OCI-LY7 (cell line): ENCODE data around the gene NNT. TPM values are rescaled to one million over a fixed set of nuclear protein-coding genes. Genes with fewer than 3 reads are reported as not detected.

ENCODE experiments used
- BruUV-seq: library from RNA; stranded (reverse); fragments of 400-500 nt; replicated peaks from 2 replicates; lab custom pipeline; 2021; lab: Mats Ljungman, UMichigan
- CTCF ChIA-PET: fragments of 300-600 bp; sonication (Branson Sonifier 250); formaldehyde crosslinking; loops from one replicate; lab custom pipeline; 2022; ENCODE audit warnings: antibody characterized with exemption; ENCODE audit not compliant: unreplicated experiment; lab: Charles Lee
- POLR2A ChIA-PET: fragments of 300-600 bp; sonication (Branson Sonifier 250); formaldehyde crosslinking; loops from one replicate; lab custom pipeline; 2022; ENCODE audit warnings: antibody characterized with exemption; lab: Charles Lee
- DNase-seq: peaks from one replicate; pipeline ENCODE4 v3.0.0-alpha.2; 2015; ENCODE audit warnings: low spot score
- H2AFZ ChIP-seq: fragments of 200-600 bp; sonication (generic), shearing (Covaris generic); 2 replicates; pipeline ENCODE4 v1.6.1; 2014; ENCODE audit warnings: mild to moderate bottlenecking, antibody characterized with exemption, low read length, moderate library complexity
- H3K27ac ChIP-seq: fragments of 200-600 bp; sonication (generic); 2 replicates; pipeline ENCODE4 v1.5.1; 2014; ENCODE audit warnings: mixed run types, low read depth, mild to moderate bottlenecking, moderate library complexity, low read length, inconsistent platforms; ENCODE audit not compliant: poor library complexity, severe bottlenecking
- H3K36me3 ChIP-seq: fragments of 200-600 bp; sonication (generic); 2 replicates; pipeline ENCODE4 v1.6.1; 2014; ENCODE audit warnings: mild to moderate bottlenecking, antibody characterized with exemption, low read length, moderate library complexity, mixed read lengths; ENCODE audit not compliant: insufficient read depth
- H3K4me1 ChIP-seq: fragments of 200-600 bp; sonication (generic); 2 replicates; pipeline ENCODE4 v1.5.1; 2014; ENCODE audit warnings: mild to moderate bottlenecking, low read length; ENCODE audit not compliant: insufficient read depth, poor library complexity, severe bottlenecking
- H3K4me2 ChIP-seq: fragments of 200-600 bp; sonication (generic); 2 replicates; pipeline ENCODE4 v1.6.1; 2014; ENCODE audit warnings: mild to moderate bottlenecking, low read length
- H3K4me3 ChIP-seq: fragments of 200-600 bp; sonication (generic); 2 replicates; pipeline ENCODE4 v1.5.1; 2014; ENCODE audit warnings: mild to moderate bottlenecking, low read depth, low read length; ENCODE audit not compliant: poor library complexity, severe bottlenecking
- H3K79me2 ChIP-seq: fragments of 200-600 bp; sonication (generic); 2 replicates; pipeline ENCODE4 v1.6.1; 2016; ENCODE audit warnings: low read depth, mild to moderate bottlenecking, low read length, moderate library complexity, mixed read lengths; ENCODE audit not compliant: insufficient read depth
- H3K9me2 ChIP-seq: fragments of 200-600 bp; sonication (generic); 2 replicates; pipeline ENCODE4 v1.6.1; 2016; ENCODE audit warnings: mild to moderate bottlenecking, low read length, mixed read lengths; ENCODE audit not compliant: insufficient read depth
- H3K9me3 ChIP-seq: fragments of 200-600 bp; sonication (generic); 2 replicates; pipeline ENCODE4 v1.6.1; 2014; ENCODE audit warnings: mild to moderate bottlenecking, mixed run types, low read length, mixed read lengths
- H4K20me1 ChIP-seq: fragments of 200-600 bp; sonication (generic); 2 replicates; pipeline ENCODE4 v1.6.1; 2014; ENCODE audit warnings: mild to moderate bottlenecking, antibody characterized with exemption, low read length, moderate library complexity, mixed read lengths; ENCODE audit not compliant: insufficient read depth
- CTCF ChIP-seq: fragments of 200-600 bp; sonication (generic); conservative IDR thresholded peaks from 2 replicates; pipeline ENCODE4 v1.5.1; 2014; ENCODE audit warnings: mild to moderate bottlenecking, antibody characterized with exemption, low read length, moderate library complexity, mixed read lengths
- EZH2phosphoT487 ChIP-seq: fragments of 200-600 bp; sonication (generic); IDR thresholded peaks from 2 replicates; pipeline ENCODE4 v1.6.1; 2018; ENCODE audit warnings: low read depth, borderline replicate concordance, mild to moderate bottlenecking, mixed run types, antibody characterized with exemption, low read length, moderate library complexity, mixed read lengths
- intact Hi-C: fragments of 100-400 bp; cut with micrococcal nuclease; formaldehyde crosslinking; loops from one replicate; pipeline ENCODE4 v1.10.0; 2022; ENCODE audit not compliant: unreplicated experiment
- total RNA-seq, 2 experiments: library from RNA; depleted of rRNA in 1 of 2; stranded (reverse); fragments of >200 nt in 1 of 2; shearing (Covaris generic) in 1 of 2; gene quantifications; 2 replicates each; pipeline ENCODE4 v1.2.3, GENCODE V29; 2014 to 2022

NNT gene
- total RNA-seq, 2 experiments from 2014 or later, result 33.6 to 98.3 TPM

GRCh38 chr5:43638546-43638945 is 35.6 kb downstream of the NNT start:
- H3K36me3 ChIP-seq, result peaks cover 14% of the 10 kb centered on the region
- ChIA-PET CTCF (no interaction called here), POLR2A (interaction anchor here (0.6 to 1.5 kb wide), 2 partner anchors 20 to 65 kb away, joined by 3 to 5 read pairs; no protein-coding TSS in a partner anchor)
- no peak overlapping the region for H2AFZ ChIP-seq
- no peak overlapping the region for H3K4me3 ChIP-seq
- intact Hi-C loops, result no loop called here
- no peaks in the 10 kb centered on the region for H3K9me3 ChIP-seq
- H3K4me2 ChIP-seq, result no peak overlapping the region
- no peaks in the 10 kb centered on the region for H4K20me1 ChIP-seq
- H3K79me2 ChIP-seq, result no peaks in the 10 kb centered on the region
- no peak for DNase-seq
- no TSS peak for BruUV-seq
- H3K9me2 ChIP-seq, result no peaks in the 10 kb centered on the region
- no peak overlapping the region for H3K27ac ChIP-seq
- no peaks in the 10 kb centered on the region for H3K4me1 ChIP-seq
- no peak for TF ChIP-seq CTCF
- no peak for TF ChIP-seq EZH2phosphoT487

- POLR2A ChIA-PET, result no interaction called here
- CTCF ChIA-PET, result no interaction called here
- Histone ChIP-seq H4K20me1 (no peaks in the 10 kb centered on the region), H3K4me3 (no peak overlapping the region), H3K79me2 (no peaks in the 10 kb centered on the region), H3K9me2 (no peaks in the 10 kb centered on the region), H3K27ac (no peak overlapping the region), H2AFZ (no peak overlapping the region), H3K36me3 (peaks cover 9% of the 10 kb centered on the region), H3K4me2 (no peak overlapping the region), H3K4me1 (no peaks in the 10 kb centered on the region), H3K9me3 (no peaks in the 10 kb centered on the region)
- intact Hi-C loops, result no loop called here
- no peak for DNase-seq
- TF ChIP-seq EZH2phosphoT487, result no peak
- no peak for TF ChIP-seq CTCF
- BruUV-seq, result no TSS peak
These were observed 36.6 kb downstream of the NNT start for GRCh38 chr5:43639566-43639965.

- intact Hi-C loops, result no loop called here
- Histone ChIP-seq H3K4me3 (no peak overlapping the region), H3K4me2 (no peak overlapping the region), H4K20me1 (no peaks in the 10 kb centered on the region), H3K27ac (no peak overlapping the region), H3K4me1 (no peaks in the 10 kb centered on the region), H3K9me2 (no peaks in the 10 kb centered on the region), H3K9me3 (no peaks in the 10 kb centered on the region), H3K79me2 (no peaks in the 10 kb centered on the region), H3K36me3 (peaks cover 20% of the 10 kb centered on the region), H2AFZ (no peak overlapping the region)
- CTCF ChIA-PET, result interaction anchor here (0.9 kb wide), 1 partner anchor 11 kb away, joined by 3 read pairs; no protein-coding TSS in a partner anchor
- POLR2A ChIA-PET, result interaction anchor here (0.6 kb wide), 1 partner anchor 29 kb away, joined by 3 read pairs; no protein-coding TSS in a partner anchor
- TF ChIP-seq EZH2phosphoT487 (no peak), CTCF (no peak)
- no TSS peak for BruUV-seq
- DNase-seq, result no peak
These were observed 39.4 kb downstream of the NNT start for GRCh38 chr5:43642428-43642827.
